Naive B cell (primary cell): ENCODE data around the gene CDKAL1. TPM values are rescaled to one million over a fixed set of nuclear protein-coding genes. Genes with fewer than 3 reads are reported as not detected.

Experiments used
- ATAC-seq, 2 donors: fragments of 150-1000 bp; cut with Tn5 transposase; 2 replicates each; pipeline ENCODE4 v1.10.0; 2021; ENCODE audit warnings: low read depth in 2 of 2, mild to moderate bottlenecking in 2 of 2, moderate library complexity in 2 of 2
- DNase-seq: peaks from one replicate; pipeline ENCODE4 v3.0.0; 2022
- H3K27ac Mint-ChIP-seq, 6 donors: one replicate each; pipeline ENCODE4 v1.8.0; 2020 to 2022; ENCODE audit warnings: mild to moderate bottlenecking in 6 of 6, mixed read lengths in 6 of 6, moderate library complexity in 5 of 6, inconsistent platforms in 2 of 6
- H3K27me3 Mint-ChIP-seq, 3 donors: one replicate each; pipeline ENCODE4 v1.8.0; 2021 to 2022; ENCODE audit warnings: mixed read lengths in 3 of 3, mild to moderate bottlenecking in 1 of 3
- H3K36me3 Mint-ChIP-seq, 2 donors: one replicate each; pipeline ENCODE4 v1.8.0; 2020 to 2022; ENCODE audit warnings: mixed read lengths in 2 of 2, inconsistent platforms in 1 of 2, mild to moderate bottlenecking in 1 of 2
- H3K4me1 Mint-ChIP-seq, 3 donors: one replicate each; pipeline ENCODE4 v1.8.0; 2020 to 2022; ENCODE audit warnings: mixed read lengths in 3 of 3, inconsistent platforms in 1 of 3, mild to moderate bottlenecking in 1 of 3, moderate library complexity in 1 of 3
- H3K4me3 Mint-ChIP-seq, 8 donors: one replicate each; pipeline ENCODE4 v1.8.0; 2020 to 2022; ENCODE audit warnings: mild to moderate bottlenecking in 8 of 8, mixed read lengths in 8 of 8, moderate library complexity in 8 of 8, inconsistent platforms in 2 of 8
- H3K9me3 Mint-ChIP-seq, 7 donors: one replicate each; pipeline ENCODE4 v1.8.0; 2020 to 2022; ENCODE audit warnings: mixed read lengths in 7 of 7, mild to moderate bottlenecking in 5 of 7, inconsistent platforms in 2 of 7, moderate library complexity in 1 of 7
- polyA plus RNA-seq, 6 donors: library from polyadenylated mRNA; unstranded; fragments of 300-500 nt; fragmentation: Illumina TruSeq; gene quantifications; one replicate each; pipeline ENCODE4 v1.2.3, GENCODE V29; 2021; ENCODE audit warnings: low read depth in 6 of 6

The CDKAL1 gene
- polyA plus RNA-seq, 6 donors from 2014 or later: 27.0 to 40.2 (median 33.6) TPM

DNA sequence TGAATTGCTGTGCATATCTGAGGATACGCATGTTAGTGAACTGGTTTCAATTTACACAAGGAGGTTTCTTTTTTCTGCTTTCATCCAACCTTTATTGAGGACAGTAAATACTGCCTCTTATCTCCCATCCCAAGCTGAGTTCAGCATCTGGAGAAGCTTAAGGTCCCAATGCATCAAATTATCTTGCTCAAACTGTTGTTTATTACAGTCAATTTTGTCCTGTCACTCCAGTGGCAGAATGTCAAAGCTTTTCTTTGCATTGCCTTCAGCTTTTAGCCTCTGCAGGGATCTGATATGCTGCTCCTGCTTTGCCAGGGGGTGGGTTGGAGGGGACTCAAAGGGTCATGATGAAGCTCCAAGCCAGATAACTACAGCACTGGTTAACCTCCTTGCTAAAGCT lies 623.9 kb downstream of the CDKAL1 start:
- Mint-ChIP-seq H3K36me3 (peaks cover 0 to 3% of the 10 kb centered on the region in 2 donors), H3K27ac (peak overlapping the region in 3 of 6 donors; percentile 8 to 81 (median 70)), H3K4me3 (no peak overlapping the region), H3K27me3 (no peaks in the 10 kb centered on the region), H3K9me3 (no peaks in the 10 kb centered on the region), H3K4me1 (peaks cover 12 to 28% (median 20%) of the 10 kb centered on the region in 3 donors)
- no peak for DNase-seq
- no peak for ATAC-seq

DNA sequence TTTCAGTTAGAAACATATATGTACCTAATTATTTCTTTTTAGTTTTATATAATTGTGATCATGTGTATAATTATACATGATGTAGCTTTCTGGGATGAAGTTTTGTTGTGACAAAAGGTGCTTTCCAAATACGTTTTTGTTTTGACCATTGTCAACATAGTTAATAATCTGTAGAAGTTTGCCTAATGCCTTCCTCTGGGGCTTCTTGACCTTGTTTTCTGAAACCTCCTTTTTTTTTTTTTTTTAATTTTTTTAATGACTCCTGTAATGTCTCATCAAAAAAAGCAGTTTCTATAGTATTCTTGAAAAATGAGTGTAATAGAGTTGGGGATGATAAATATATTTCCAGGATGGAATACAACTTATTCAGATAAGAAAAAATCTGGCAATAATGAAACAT lies 624.6 kb downstream of the CDKAL1 start:
- peaks cover 0 to 9% of the 10 kb centered on the region in 2 donors for H3K36me3 Mint-ChIP-seq
- H3K27ac Mint-ChIP-seq: no peak overlapping the region
- peaks cover 19 to 36% (median 27%) of the 10 kb centered on the region in 3 donors for H3K4me1 Mint-ChIP-seq
- H3K4me3 Mint-ChIP-seq: no peak overlapping the region
- DNase-seq (no peak), ATAC-seq (no peak)
- H3K9me3 Mint-ChIP-seq: no peaks in the 10 kb centered on the region
- H3K27me3 Mint-ChIP-seq: no peaks in the 10 kb centered on the region

DNA sequence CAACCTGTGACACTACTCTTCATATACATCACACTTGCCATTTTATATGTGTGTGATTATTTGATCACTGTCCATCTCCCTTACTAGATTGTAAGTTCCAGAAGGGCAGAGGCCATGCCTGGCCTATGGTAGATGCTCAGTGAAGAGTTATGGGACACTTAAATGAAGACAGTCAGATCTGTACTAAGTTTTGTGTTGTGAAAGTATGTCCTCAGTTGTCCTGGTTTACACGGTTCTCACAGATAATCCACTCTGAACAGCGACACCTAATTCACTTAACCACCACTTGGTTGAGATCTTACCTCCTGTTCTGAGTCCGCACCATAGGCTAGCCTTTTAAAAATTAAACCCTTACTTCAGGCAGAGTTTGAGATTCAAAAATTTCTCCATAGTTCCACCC lies 625.2 kb downstream of the CDKAL1 start:
- no peak overlapping the region for H3K4me3 Mint-ChIP-seq
- peaks cover 23 to 41% (median 32%) of the 10 kb centered on the region in 3 donors for H3K4me1 Mint-ChIP-seq
- H3K36me3 Mint-ChIP-seq: peaks cover 0 to 9% of the 10 kb centered on the region in 2 donors
- no peaks in the 10 kb centered on the region for H3K9me3 Mint-ChIP-seq
- no peak overlapping the region for H3K27ac Mint-ChIP-seq
- no peaks in the 10 kb centered on the region for H3K27me3 Mint-ChIP-seq
- DNase-seq: no peak
- no peak for ATAC-seq

DNA sequence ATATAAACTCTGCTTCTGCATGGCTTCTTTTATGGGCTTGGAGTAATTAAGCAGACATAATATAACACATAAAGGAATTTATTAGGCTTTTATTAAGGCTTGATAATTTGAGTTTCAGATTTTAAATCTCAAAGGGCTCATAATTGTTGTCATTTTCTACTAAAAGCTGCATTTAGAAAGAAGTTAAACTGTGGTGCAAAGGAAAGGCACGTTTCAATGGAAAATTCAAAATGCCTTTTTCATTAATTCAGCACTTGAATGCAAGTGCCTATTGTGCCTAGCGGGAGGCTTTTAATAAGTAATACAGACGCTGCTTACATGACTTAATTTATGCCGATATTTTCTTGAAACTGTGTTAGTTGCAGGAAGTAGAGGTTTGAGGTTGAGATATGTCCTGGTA lies 627.5 kb downstream of the CDKAL1 start:
- H3K36me3 Mint-ChIP-seq: peaks cover 0 to 9% of the 10 kb centered on the region in 2 donors
- H3K27me3 Mint-ChIP-seq: no peaks in the 10 kb centered on the region
- peaks cover 25 to 48% (median 44%) of the 10 kb centered on the region in 3 donors for H3K4me1 Mint-ChIP-seq
- H3K9me3 Mint-ChIP-seq: peaks cover 0 to under 1% (median 0%) of the 10 kb centered on the region in 7 donors
- no peak for ATAC-seq
- peak overlapping the region in 1 of 6 donors; percentile 52 for H3K27ac Mint-ChIP-seq
- DNase-seq: no peak
- peak overlapping the region in 1 of 8 donors; percentile 15 for H3K4me3 Mint-ChIP-seq

DNA sequence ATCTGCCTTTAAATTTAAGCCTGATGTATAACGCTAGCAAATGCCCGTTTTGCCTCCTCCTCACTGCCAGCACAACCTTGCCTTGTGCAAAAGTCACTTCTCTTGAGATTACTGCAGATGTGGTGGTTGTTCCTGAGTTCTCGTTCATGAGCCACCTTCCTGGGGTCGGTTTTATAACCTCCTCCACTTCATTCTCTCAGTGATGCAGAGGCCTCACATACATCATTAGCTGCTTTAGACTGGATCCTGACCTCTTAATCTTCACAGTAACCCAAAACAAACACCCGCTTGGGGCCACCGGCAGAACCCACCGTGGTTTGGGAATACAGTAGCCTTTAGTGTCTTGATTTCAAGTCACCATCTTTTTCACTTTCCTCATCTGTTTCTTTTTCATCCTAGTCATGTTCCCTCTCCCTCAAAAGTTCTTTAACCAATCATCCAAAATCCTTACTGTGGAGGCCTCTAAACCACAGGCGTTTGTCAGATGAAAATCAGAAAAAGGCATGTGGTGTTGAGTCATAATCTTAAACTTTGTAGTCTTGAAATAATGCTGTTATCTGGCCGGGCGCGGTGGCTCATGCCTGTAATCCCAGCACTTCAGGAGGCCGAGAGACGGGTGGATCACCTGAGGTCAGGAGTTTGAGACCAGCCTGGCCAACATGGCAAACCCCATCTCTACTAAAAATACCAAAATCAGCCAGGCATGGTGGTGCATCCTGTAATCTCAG lies 629.0 kb downstream of the CDKAL1 start:
- peaks cover 0 to 2% (median 0%) of the 10 kb centered on the region in 7 donors for H3K9me3 Mint-ChIP-seq
- DNase-seq (no peak), ATAC-seq (no peak)
- H3K4me3 Mint-ChIP-seq: peak overlapping the region in 2 of 8 donors; percentile 25 to 29
- H3K27ac Mint-ChIP-seq: peak overlapping the region in 2 of 6 donors; percentile 9 to 35
- no peaks in the 10 kb centered on the region for H3K27me3 Mint-ChIP-seq
- H3K36me3 Mint-ChIP-seq: peaks cover 0 to 9% of the 10 kb centered on the region in 2 donors
- H3K4me1 Mint-ChIP-seq: peaks cover 25 to 38% (median 35%) of the 10 kb centered on the region in 3 donors

DNA sequence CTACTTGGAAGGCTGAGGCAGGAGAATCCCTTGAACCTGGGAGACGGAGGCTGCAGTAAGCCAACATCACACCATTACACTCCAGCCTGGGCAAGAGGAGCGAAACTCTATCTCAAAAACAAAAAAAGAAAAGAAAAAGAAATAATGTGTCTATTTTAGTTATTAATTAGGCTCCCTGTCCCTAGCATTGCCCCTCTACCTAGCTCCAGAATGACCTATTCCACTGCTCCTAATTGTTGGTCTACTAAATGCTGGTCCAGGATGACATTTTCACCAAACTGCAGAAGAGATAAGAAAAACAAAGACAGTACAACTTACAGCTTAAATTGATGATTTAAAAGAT lies 629.6 kb downstream of the CDKAL1 start:
- peaks cover 0 to 2% (median 0%) of the 10 kb centered on the region in 7 donors for H3K9me3 Mint-ChIP-seq
- H3K36me3 Mint-ChIP-seq: peaks cover 2 to 9% of the 10 kb centered on the region in 2 donors
- no peak for ATAC-seq
- H3K27ac Mint-ChIP-seq: peak overlapping the region in 2 of 6 donors; percentile 9 to 51
- no peak for DNase-seq
- peaks cover 25 to 38% (median 34%) of the 10 kb centered on the region in 3 donors for H3K4me1 Mint-ChIP-seq
- no peaks in the 10 kb centered on the region for H3K27me3 Mint-ChIP-seq
- H3K4me3 Mint-ChIP-seq: peak overlapping the region in 1 of 8 donors; percentile 45

DNA sequence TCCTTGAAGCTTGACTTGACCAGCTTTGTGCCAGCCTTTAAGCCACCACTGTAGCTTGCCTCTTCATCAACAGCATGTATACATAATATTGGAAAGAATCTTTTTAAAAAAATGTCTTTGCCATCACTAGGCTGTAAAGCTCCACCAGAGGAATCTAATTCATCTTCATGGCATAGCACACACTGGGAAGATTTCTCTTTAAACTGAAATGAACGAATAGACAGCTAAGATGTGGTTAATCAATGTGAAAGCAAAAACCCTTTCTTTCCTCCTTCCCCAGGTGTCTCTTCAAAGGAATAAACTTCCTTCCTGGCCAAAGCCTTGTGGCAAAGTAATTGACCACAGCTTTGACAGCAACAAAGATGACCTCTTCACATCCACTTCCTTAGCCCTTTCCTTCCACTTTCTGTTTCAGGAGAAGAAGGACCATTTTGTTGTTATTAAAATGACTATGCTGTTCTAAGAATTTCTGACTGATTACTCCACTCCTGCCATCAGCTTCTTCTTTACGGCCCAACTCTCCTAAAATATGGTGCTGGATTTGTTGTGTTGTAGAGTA lies 630.6 kb downstream of the CDKAL1 start:
- H3K9me3 Mint-ChIP-seq: peaks cover 0 to 2% (median 0%) of the 10 kb centered on the region in 7 donors
- peak overlapping the region in 2 of 8 donors; percentile 2 to 5 for H3K4me3 Mint-ChIP-seq
- ATAC-seq: no peak
- H3K4me1 Mint-ChIP-seq: peaks cover 25 to 38% (median 34%) of the 10 kb centered on the region in 3 donors
- no peaks in the 10 kb centered on the region for H3K27me3 Mint-ChIP-seq
- DNase-seq: no peak
- peak overlapping the region in 4 of 6 donors; percentile 18 to 92 (median 50) for H3K27ac Mint-ChIP-seq
- H3K36me3 Mint-ChIP-seq: peaks cover 4 to 9% of the 10 kb centered on the region in 2 donors

DNA sequence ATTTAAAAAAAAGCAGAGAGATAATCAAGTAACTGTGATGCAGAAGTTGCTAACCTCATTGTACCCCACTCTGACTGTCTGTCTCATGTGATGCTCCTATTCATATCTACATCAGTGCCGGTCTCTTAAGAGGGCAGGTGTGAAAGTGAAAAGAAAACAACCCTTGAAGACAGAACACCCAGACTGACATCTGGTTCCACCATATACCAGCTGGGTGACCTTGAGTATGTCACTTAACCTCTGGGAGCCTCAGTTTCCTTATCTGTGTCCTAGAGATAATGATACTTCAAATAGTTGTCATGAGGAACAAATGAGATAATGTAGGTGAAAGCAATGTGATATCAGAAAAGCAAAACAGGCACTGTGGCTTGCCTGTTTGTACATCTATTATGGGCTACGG lies 632.5 kb downstream of the CDKAL1 start:
- Mint-ChIP-seq H3K27me3 (no peaks in the 10 kb centered on the region), H3K27ac (peak overlapping the region in 1 of 6 donors; percentile 26), H3K36me3 (peaks cover 4 to 9% of the 10 kb centered on the region in 2 donors), H3K9me3 (peaks cover 0 to 3% (median 0%) of the 10 kb centered on the region in 7 donors), H3K4me1 (peaks cover 24 to 36% (median 34%) of the 10 kb centered on the region in 3 donors), H3K4me3 (no peak overlapping the region)
- ATAC-seq (no peak), DNase-seq (no peak)

DNA sequence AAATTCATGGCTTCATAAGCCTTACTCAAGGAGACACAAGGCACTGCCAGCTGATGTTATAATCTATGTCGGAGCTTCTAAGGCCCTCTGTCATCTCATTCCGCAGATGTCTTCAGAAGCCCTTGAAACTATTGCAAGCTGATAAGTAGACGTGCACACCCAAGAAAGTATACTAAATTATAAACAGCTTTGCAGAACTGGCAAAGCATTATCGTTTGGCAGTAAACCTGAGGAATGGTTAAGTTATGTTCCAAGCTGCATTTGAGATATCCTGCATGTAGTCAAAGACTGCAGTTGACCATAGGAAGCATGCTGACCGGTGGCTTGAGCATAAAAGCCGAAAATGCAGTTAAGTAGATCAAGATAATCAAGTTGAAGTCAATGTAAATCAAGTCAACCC lies 633.5 kb downstream of the CDKAL1 start:
- ATAC-seq (no peak), DNase-seq (no peak)
- no peak overlapping the region for H3K4me3 Mint-ChIP-seq
- H3K27ac Mint-ChIP-seq: no peak overlapping the region
- peaks cover 4 to 9% of the 10 kb centered on the region in 2 donors for H3K36me3 Mint-ChIP-seq
- H3K27me3 Mint-ChIP-seq: no peaks in the 10 kb centered on the region
- H3K4me1 Mint-ChIP-seq: peaks cover 22 to 33% (median 29%) of the 10 kb centered on the region in 3 donors
- peaks cover 0 to 3% (median 0%) of the 10 kb centered on the region in 7 donors for H3K9me3 Mint-ChIP-seq

DNA sequence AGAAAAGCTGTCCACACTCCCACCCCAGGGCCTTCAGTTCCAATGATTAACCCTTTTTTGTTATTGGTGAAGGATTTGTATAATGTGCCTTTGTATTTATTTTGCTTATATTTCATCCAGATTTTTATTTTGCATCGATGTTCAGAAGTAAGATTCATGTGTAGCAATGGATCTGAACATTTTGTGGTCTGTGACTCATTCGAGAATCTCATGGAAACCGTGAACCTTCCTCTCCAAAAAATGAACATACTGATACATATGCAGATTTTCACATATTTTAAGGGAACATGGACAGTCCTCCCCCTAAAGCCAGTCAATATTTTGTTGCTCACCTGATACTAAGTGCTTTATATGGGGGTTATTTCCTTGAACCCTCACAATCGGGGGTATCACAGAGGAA lies 637.5 kb downstream of the CDKAL1 start:
- H3K27ac Mint-ChIP-seq: peak overlapping the region in 1 of 6 donors; percentile 50
- H3K4me1 Mint-ChIP-seq: peaks cover 14 to 21% (median 16%) of the 10 kb centered on the region in 3 donors
- H3K27me3 Mint-ChIP-seq: no peaks in the 10 kb centered on the region
- H3K9me3 Mint-ChIP-seq: peaks cover 0 to 4% (median 2%) of the 10 kb centered on the region in 7 donors
- ATAC-seq (no peak), DNase-seq (no peak)
- no peak overlapping the region for H3K4me3 Mint-ChIP-seq
- peaks cover 0 to 4% of the 10 kb centered on the region in 2 donors for H3K36me3 Mint-ChIP-seq

DNA sequence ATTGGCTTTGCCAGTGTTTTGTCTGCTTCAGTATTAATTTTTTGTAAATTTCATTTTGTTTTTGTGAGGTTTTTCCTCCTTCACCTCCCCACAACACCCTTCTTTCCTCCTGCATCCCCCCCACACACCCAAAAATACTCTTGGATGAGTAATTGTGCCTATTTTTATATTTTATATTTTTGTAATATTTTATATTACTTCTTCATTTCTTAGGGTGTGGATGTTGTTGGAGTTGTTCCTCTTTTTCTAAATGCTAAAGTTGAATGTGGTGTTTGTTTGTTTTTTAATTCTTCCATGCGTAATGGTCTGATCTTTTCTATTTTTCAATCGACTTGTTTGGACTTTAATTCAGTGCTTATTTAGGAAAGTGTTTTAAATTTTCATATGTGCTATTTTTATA lies 638.8 kb downstream of the CDKAL1 start:
- Mint-ChIP-seq H3K9me3 (peaks cover 0 to 4% (median 2%) of the 10 kb centered on the region in 7 donors), H3K4me1 (peaks cover 14 to 21% (median 16%) of the 10 kb centered on the region in 3 donors), H3K27ac (peak overlapping the region in 2 of 6 donors; percentile 32 to 59), H3K36me3 (peaks cover 0 to 4% of the 10 kb centered on the region in 2 donors), H3K27me3 (no peaks in the 10 kb centered on the region), H3K4me3 (peak overlapping the region in 4 of 8 donors; percentile 35 to 73 (median 59))
- ATAC-seq (no peak), DNase-seq (no peak)

DNA sequence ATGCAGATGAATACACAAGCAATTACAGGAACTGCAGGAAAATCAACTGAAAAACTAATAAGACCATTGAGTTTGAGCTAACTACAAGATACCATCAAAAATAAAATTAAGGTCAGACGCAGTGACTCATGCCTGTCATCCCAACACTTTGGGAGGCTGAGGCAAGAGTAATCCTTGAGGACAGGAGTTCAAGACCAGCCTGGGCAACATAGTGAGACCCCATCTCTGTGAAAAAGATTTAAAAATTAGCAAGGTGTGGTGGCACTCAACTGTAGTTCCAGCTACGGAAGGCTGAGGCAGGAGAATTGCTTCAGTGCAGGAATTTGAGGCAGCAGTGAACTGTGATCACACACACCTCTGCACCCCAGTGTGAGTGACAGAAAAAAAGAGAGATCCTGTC lies 639.4 kb downstream of the CDKAL1 start:
- H3K4me1 Mint-ChIP-seq: peaks cover 14 to 21% (median 16%) of the 10 kb centered on the region in 3 donors
- peak overlapping the region in 2 of 8 donors; percentile 54 to 63 for H3K4me3 Mint-ChIP-seq
- ATAC-seq (no peak), DNase-seq (no peak)
- peak overlapping the region in 4 of 6 donors; percentile 32 to 90 (median 48) for H3K27ac Mint-ChIP-seq
- H3K27me3 Mint-ChIP-seq: no peaks in the 10 kb centered on the region
- peaks cover 0 to 3% of the 10 kb centered on the region in 2 donors for H3K36me3 Mint-ChIP-seq
- H3K9me3 Mint-ChIP-seq: peaks cover 0 to 4% (median 2%) of the 10 kb centered on the region in 7 donors

DNA sequence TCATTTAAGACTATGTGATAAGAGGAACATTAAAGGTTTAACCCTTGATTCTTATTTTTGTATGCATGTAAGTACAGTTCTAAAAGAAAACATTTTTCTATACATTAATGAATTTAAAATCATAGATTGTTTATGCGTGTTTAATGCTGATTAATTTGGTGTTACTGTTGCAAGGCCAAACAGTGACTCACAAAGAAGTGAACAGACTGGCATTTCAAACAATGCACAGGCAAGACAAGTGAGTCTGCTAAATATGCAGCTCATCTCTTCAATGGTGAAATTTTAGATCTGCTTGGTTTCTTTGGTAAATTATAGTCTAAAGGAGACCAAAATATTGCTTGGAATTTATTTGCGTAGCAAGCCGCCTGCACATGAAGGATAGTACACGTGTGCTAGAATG lies 641.9 kb downstream of the CDKAL1 start:
- Mint-ChIP-seq H3K27ac (peak overlapping the region in 1 of 6 donors; percentile 53), H3K36me3 (peaks cover 7 to 8% of the 10 kb centered on the region in 2 donors), H3K9me3 (peaks cover 0 to 12% (median 6%) of the 10 kb centered on the region in 7 donors), H3K4me1 (peaks cover 14 to 21% (median 16%) of the 10 kb centered on the region in 3 donors), H3K27me3 (no peaks in the 10 kb centered on the region), H3K4me3 (no peak overlapping the region)
- no peak for DNase-seq
- no peak for ATAC-seq
